ENCODE results near the gene RCVRN.

DNA sequence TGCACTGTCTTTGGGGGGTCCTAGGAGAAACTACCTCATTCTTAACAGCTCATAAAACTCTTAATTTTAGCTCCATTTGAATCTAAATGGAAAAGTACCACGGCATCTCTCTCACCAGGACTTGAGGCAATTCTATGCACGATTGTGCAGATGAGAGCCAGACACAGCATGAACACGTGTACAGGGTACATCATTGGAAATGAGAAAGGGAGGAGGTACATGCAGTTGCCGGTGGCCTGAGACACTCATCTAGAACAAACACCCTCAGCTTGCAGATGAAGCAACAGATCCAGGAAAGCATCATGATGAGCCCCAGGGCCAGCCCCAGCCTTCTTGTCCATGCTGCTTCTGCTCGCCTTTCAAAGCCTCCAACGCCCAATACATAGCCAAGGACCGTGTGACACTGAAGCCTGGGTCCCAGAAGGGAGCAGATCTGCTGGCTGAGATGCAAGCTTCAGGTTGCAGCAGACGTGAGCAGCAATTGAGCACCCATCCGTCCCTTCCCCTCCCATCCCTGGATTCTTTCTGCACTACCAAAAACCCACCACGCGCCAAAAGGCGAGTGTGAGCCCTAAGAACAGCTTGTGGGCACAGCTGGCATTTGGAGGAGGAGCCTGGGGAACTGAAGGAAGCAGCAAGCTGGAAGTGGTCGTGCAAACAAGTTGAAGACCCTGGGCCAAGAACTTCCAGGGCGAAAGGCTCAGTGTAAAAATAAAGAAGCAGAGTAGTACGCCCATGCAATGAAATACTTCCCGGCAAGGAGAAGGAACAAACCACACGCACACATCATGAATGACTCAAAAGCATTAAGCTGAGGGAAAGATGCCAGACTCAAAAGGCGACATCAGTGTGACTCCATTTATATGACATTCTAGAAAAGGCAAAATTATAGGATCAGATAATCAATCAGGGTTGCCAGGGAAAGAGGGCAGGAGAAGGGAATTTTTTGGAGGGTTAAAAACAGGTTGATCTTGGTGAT is 7.3 kb upstream of the RCVRN start:
- TF ChIP-seq CTCF (conservative IDR thresholded peaks at IDR 0.05; ENCODE audit: low read depth, low read length) (no peak), EZH2phosphoT487 (IDR thresholded peaks at IDR 0.05; ENCODE audit: borderline replicate concordance, low read length) (no peak), EZH2 (IDR thresholded peaks at IDR 0.05; ENCODE audit: low read length, unreplicated experiment) (no peak)

All from PC-3 (cell line).